HepG2 (cell line): ENCODE data around the gene PHKB. TPM values are rescaled to one million over a fixed set of nuclear protein-coding genes. Genes with fewer than 3 reads are reported as not detected.

Experiments
- ATAC-seq: fragments of 200-7000 bp; cut with Tn5 transposase; 3 replicates; pipeline ENCODE4 v1.9.1; 2020; ENCODE audit warnings: mild to moderate bottlenecking, moderate library complexity
- BruUV-seq: library from RNA; stranded (reverse); fragments of 400-500 nt; replicated peaks from 2 replicates; lab custom pipeline; 2021; lab: Mats Ljungman, UMichigan
- CTCF ChIA-PET: fragments of 300-600 bp; formaldehyde crosslinking; extraction: SDS; loops from one replicate; lab custom pipeline; 2021; ENCODE audit warnings: low total read pairs, inconsistent platforms, low intra/inter-chr PET ratio; lab: Yijun Ruan, JAX
- POLR2A ChIA-PET: fragments of 350-600 bp; sonication (Branson Sonifier 250); formaldehyde crosslinking; loops from one replicate; lab custom pipeline; 2020; ENCODE audit warnings: antibody characterized with exemption, inconsistent platforms; lab: Yijun Ruan, JAX
- DNase-seq: peaks from one replicate; pipeline ENCODE4 v3.0.0-alpha.2; 2015; ENCODE audit warnings: low spot score
- FAIRE-seq: peaks from 3 replicates; lab custom pipeline; 2011; peaks lifted over from hg19 to GRCh38; lab: Jason Lieb, UNC
- H2AFZ ChIP-seq: one replicate; pipeline ENCODE4 v1.6.1; 2011; ENCODE audit warnings: low read length, inconsistent platforms
- H3K27ac ChIP-seq: fragments of 300-600 bp; 3 replicates; pipeline ENCODE4 v1.8.0; 2011; ENCODE audit warnings: mixed run types, mild to moderate bottlenecking, mixed read lengths, low read length, inconsistent platforms; ENCODE audit not compliant: insufficient read depth; ENCODE audit errors: extremely low read length
- H3K27me3 ChIP-seq, 2 experiments: fragments of 200-600 bp in 1 of 2; 2 replicates in 1 of 2; 3 replicates in 1 of 2; pipeline versions ENCODE4 v1.6.0 to v1.8.0; 2011; ENCODE audit warnings: low read length in 2 of 2, mild to moderate bottlenecking in 2 of 2, moderate library complexity in 2 of 2, inconsistent platforms in 1 of 2; ENCODE audit not compliant: insufficient read depth in 2 of 2, control insufficient read depth in 1 of 2
- H3K36me3 ChIP-seq, 2 experiments: fragments of 200-600 bp in 1 of 2; replicated peaks in 1 of 2; 2 replicates in 1 of 2; 3 replicates in 1 of 2; pipeline versions ENCODE4 v1.5.1 to v1.8.0; 2011; ENCODE audit warnings: low read length in 2 of 2, inconsistent platforms in 1 of 2; ENCODE audit not compliant: insufficient read depth in 2 of 2, control insufficient read depth in 1 of 2
- H3K4me1 ChIP-seq: 2 replicates; pipeline ENCODE4 v1.5.1; 2012; ENCODE audit warnings: low read length, inconsistent platforms; ENCODE audit not compliant: insufficient read depth
- H3K4me2 ChIP-seq: 2 replicates; pipeline ENCODE4 v1.6.0; 2011; ENCODE audit warnings: low read depth, low read length, inconsistent platforms
- H3K4me3 ChIP-seq, 3 experiments: fragments of 200-600 bp in 1 of 3; sonication (generic), shearing (Covaris generic) in 1 of 3; replicated peaks in 1 of 3; 2 replicates each; pipeline ENCODE4 v1.5.1; 2011 to 2016; ENCODE audit warnings: low read length in 3 of 3, inconsistent platforms in 2 of 3, low read depth in 2 of 3, mild to moderate bottlenecking in 2 of 3, control low read depth in 1 of 3, mixed read lengths in 1 of 3; ENCODE audit not compliant: insufficient read depth in 1 of 3
- H3K79me2 ChIP-seq: one replicate; pipeline ENCODE4 v1.6.1; 2011; ENCODE audit warnings: low read length, inconsistent platforms; ENCODE audit not compliant: insufficient read depth
- H3K9ac ChIP-seq: 2 replicates; pipeline ENCODE4 v1.6.0; 2011; ENCODE audit warnings: mild to moderate bottlenecking, low read depth, low read length, inconsistent platforms; ENCODE audit not compliant: insufficient read depth
- H3K9me3 ChIP-seq: 2 replicates; pipeline ENCODE4 v1.5.1; 2012; ENCODE audit warnings: mild to moderate bottlenecking, low read length
- H4K20me1 ChIP-seq: 2 replicates; pipeline ENCODE4 v1.6.0; 2011; ENCODE audit warnings: inconsistent platforms, mild to moderate bottlenecking, low read length, moderate library complexity; ENCODE audit not compliant: insufficient read depth
- AGO2 ChIP-seq: fragments of 200-400 bp; formaldehyde crosslinking; optimal IDR thresholded peaks from 2 replicates; pipeline ENCODE3; 2017; ENCODE audit warnings: mild to moderate bottlenecking, low read depth, low read length, moderate library complexity
- SIX4 ChIP-seq: sonication (generic); formaldehyde crosslinking; IDR thresholded peaks from 2 replicates; pipeline ENCODE4 v1.4.0; 2020; ENCODE audit warnings: missing genetic modification reagents
- ZFP36L1 ChIP-seq: sonication (generic); formaldehyde crosslinking; IDR thresholded peaks from 2 replicates; pipeline ENCODE4 v1.8.0; 2022; ENCODE audit warnings: mild to moderate bottlenecking, missing genetic modification reagents, moderate library complexity
- ZNF605 ChIP-seq: sonication (generic); formaldehyde crosslinking; IDR thresholded peaks from 2 replicates; pipeline ENCODE4 v1.8.0; 2022; ENCODE audit warnings: mild to moderate bottlenecking, missing genetic modification reagents
- ZNF687 ChIP-seq: sonication (generic); formaldehyde crosslinking; IDR thresholded peaks from 2 replicates; pipeline ENCODE4 v1.5.1; 2020; ENCODE audit warnings: mild to moderate bottlenecking, missing genetic modification reagents, moderate library complexity
- ZNF777 ChIP-seq: sonication (generic); formaldehyde crosslinking; IDR thresholded peaks from 2 replicates; pipeline ENCODE4 v1.4.0; 2020; ENCODE audit warnings: missing genetic modification reagents
- ZNF841 ChIP-seq: sonication (generic); formaldehyde crosslinking; IDR thresholded peaks from 2 replicates; pipeline ENCODE4 v1.8.1; 2023; ENCODE audit warnings: missing genetic modification reagents, borderline replicate concordance
- ZNF891 ChIP-seq: sonication (generic); formaldehyde crosslinking; IDR thresholded peaks from 2 replicates; pipeline ENCODE4 v1.5.0; 2020; ENCODE audit warnings: mild to moderate bottlenecking, missing genetic modification reagents
- ZSCAN20 ChIP-seq: sonication (generic); formaldehyde crosslinking; IDR thresholded peaks from 2 replicates; pipeline ENCODE4 v1.4.0; 2020; ENCODE audit warnings: missing genetic modification reagents, mild to moderate bottlenecking, borderline replicate concordance
- WGBS: methylation state at CpG from one replicate; pipeline ENCODE4 v1.1.6; 2017; ENCODE audit warnings: low lambda C conversion rate; 5-methylcytosine and 5-hydroxymethylcytosine counted together
- in situ Hi-C: cut with HindIII; loops from 2 replicates; pipeline ENCODE4 v1.10.0; 2017; ENCODE audit warnings: low pct_unique_long_range_greater_than_20kb; ENCODE audit not compliant: extremely low pct_ligation_motif_present
- intact Hi-C: fragments of 100-400 bp; cut with micrococcal nuclease; formaldehyde crosslinking; loops from one replicate; pipeline ENCODE4 v1.10.0; 2022; ENCODE audit not compliant: unreplicated experiment
- polyA plus RNA-seq, 8 experiments: library from polyadenylated mRNA; depleted of rRNA in 3 of 8; stranded (reverse) in 7 of 8; unstranded in 1 of 8; fragments of >200 nt; fragmentation: Illumina TruSeq in 4 of 8; extraction: Trizol in 4 of 8; gene quantifications; 2 replicates each; pipeline versions ENCODE4 v1.2.1 to v1.2.3, GENCODE V29; 2011 to 2016; ENCODE audit warnings: low read depth in 4 of 8, missing spikeins in 1 of 8, mixed read lengths in 1 of 8; ENCODE audit not compliant: insufficient read depth in 1 of 8
- total RNA-seq, 5 experiments: library from RNA; depleted of rRNA; stranded (reverse); fragments of >200 nt; fragmentation: Illumina TruSeq; extraction: Trizol; gene quantifications; 2 replicates each; pipeline ENCODE4 v1.2.3, GENCODE V29; 2016; ENCODE audit warnings: low read depth in 1 of 5

Gene PHKB
- total and polyA plus RNA-seq, 2 of the 13 experiments (the other 11 are each of a cell fraction or from before 2014, with no cell fraction given), result 66.0 to 80.8 TPM

- Histone ChIP-seq H3K36me3 (peaks cover 2 to 21% of the 10 kb centered on the region in 2 experiments; a peak in 2 of 5 replicates), H3K27me3 (no peaks in the 10 kb centered on the region), H3K4me1 (peaks cover 26% of the 10 kb centered on the region), H2AFZ (no peak overlapping the region), H3K4me3 (no peak overlapping the region), H3K9me3 (0 out of 2 replicates have a peak, but pooled peaks cover 6% of the 10 kb centered on the region), H3K79me2 (no peaks in the 10 kb centered on the region), H3K27ac (peak overlapping the region; percentile 24), H3K4me2 (no peak overlapping the region), H3K9ac (no peak overlapping the region), H4K20me1 (no peaks in the 10 kb centered on the region)
- ATAC-seq (no peak), FAIRE-seq (no peak), DNase-seq (no peak)
- TF ChIP-seq ZNF777 (no peak), ZNF605 (CRISPR knock-in tag) (peak; percentile 48; the same call in 1 of the 2 replicates), ZNF841 (CRISPR knock-in tag) (no peak), ZFP36L1 (CRISPR knock-in tag) (no peak), ZSCAN20 (CRISPR knock-in tag) (no peak)
- ChIA-PET CTCF (no interaction called here), POLR2A (no interaction called here)
- intact Hi-C loops (no loop called here), in situ Hi-C loops (no loop called here)
- no TSS peak for BruUV-seq
Measured at GRCh38 chr16:47634727-47635126, 173.6 kb downstream of the PHKB start.

- CTCF ChIA-PET, result no interaction called here
- H3K4me1 ChIP-seq, result peaks cover 26% of the 10 kb centered on the region
- DNase-seq (no peak), FAIRE-seq (no peak)
- peaks cover 3 to 18% of the 10 kb centered on the region in 2 experiments; a peak in 4 of 5 replicates for H3K36me3 ChIP-seq
- H3K4me3 ChIP-seq, result no peak overlapping the region
- H2AFZ ChIP-seq, result no peak overlapping the region
- POLR2A ChIA-PET, result no interaction called here
- in situ Hi-C loops, result no loop called here
- no peak overlapping the region for H3K27ac ChIP-seq
- H3K4me2 ChIP-seq, result no peak overlapping the region
- H3K9me3 ChIP-seq, result 0 out of 2 replicates have a peak, but pooled peaks cover 6% of the 10 kb centered on the region
- BruUV-seq, result no TSS peak
- intact Hi-C loops, result no loop called here
- H3K27me3 ChIP-seq, result no peaks in the 10 kb centered on the region
- WGBS, result 93% methylated on average over 9 of the region's 13 CpGs
- TF ChIP-seq ZNF891 (CRISPR knock-in tag), result peak; percentile 43; the same call in 1 of the 2 replicates
- peak; percentile 54 for TF ChIP-seq AGO2
- TF ChIP-seq ZNF687 (CRISPR knock-in tag), result peak; percentile 21; the same call in 1 of the 2 replicates
- no peak for TF ChIP-seq SIX4 (CRISPR knock-in tag)
- TF ChIP-seq, all 625 proteins: peak for 3
- Histone ChIP-seq H3K79me2 (no peaks in the 10 kb centered on the region), H3K9ac (no peak overlapping the region), H4K20me1 (no peaks in the 10 kb centered on the region)
- no peak for ATAC-seq
Measured at GRCh38 chr16:47636501-47637099, 175.5 kb downstream of the PHKB start.
